H9 (cell line): ENCODE data around the gene LRR1. TPM values are rescaled to one million over a fixed set of nuclear protein-coding genes. Genes with fewer than 3 reads are reported as not detected.

Source experiments
- DNase-seq: peaks from one replicate; pipeline ENCODE4 v3.0.0-alpha.2; 2017
- H2AFZ ChIP-seq: one replicate; pipeline ENCODE4 v1.6.1; 2013; ENCODE audit warnings: mild to moderate bottlenecking, low read length, control low read depth, moderate library complexity
- H2AK5ac ChIP-seq: 2 replicates; pipeline ENCODE4 v1.6.1; 2013; ENCODE audit warnings: low read length, control low read depth, mixed read lengths; ENCODE audit not compliant: insufficient read length
- H2BK120ac ChIP-seq: one replicate; pipeline ENCODE4 v1.6.1; 2013; ENCODE audit warnings: low read depth, mild to moderate bottlenecking, low read length, control low read depth, inconsistent platforms; ENCODE audit not compliant: poor library complexity, severe bottlenecking
- H2BK12ac ChIP-seq: 2 replicates; pipeline ENCODE4 v1.6.1; 2013; ENCODE audit warnings: low read length, control low read depth, mixed read lengths, low read depth; ENCODE audit not compliant: insufficient read length
- H2BK15ac ChIP-seq: 2 replicates; pipeline ENCODE4 v1.6.1; 2013; ENCODE audit warnings: low read depth, low read length, control low read depth
- H2BK20ac ChIP-seq: one replicate; pipeline ENCODE4 v1.6.1; 2013; ENCODE audit warnings: low read depth, mild to moderate bottlenecking, low read length, control low read depth, inconsistent platforms; ENCODE audit not compliant: poor library complexity, severe bottlenecking
- H2BK5ac ChIP-seq: 2 replicates; pipeline ENCODE4 v1.6.1; 2013; ENCODE audit warnings: low read length, control low read depth, mixed read lengths; ENCODE audit not compliant: insufficient read length
- H3K14ac ChIP-seq: 2 replicates; pipeline ENCODE4 v1.6.1; 2013; ENCODE audit warnings: low read length, control low read depth; ENCODE audit not compliant: insufficient read depth
- H3K18ac ChIP-seq: 2 replicates; pipeline ENCODE4 v1.6.1; 2013; ENCODE audit warnings: low read depth, mild to moderate bottlenecking, mixed read lengths, low read length, control low read depth; ENCODE audit not compliant: insufficient read length
- H3K23ac ChIP-seq: 2 replicates; pipeline ENCODE4 v1.6.1; 2013; ENCODE audit warnings: low read length, control low read depth, mixed read lengths, low read depth; ENCODE audit not compliant: insufficient read length
- H3K23me2 ChIP-seq: 2 replicates; pipeline ENCODE4 v1.6.1; 2013; ENCODE audit warnings: low read depth, mild to moderate bottlenecking, mixed read lengths, low read length, control low read depth; ENCODE audit not compliant: insufficient read length, poor library complexity, severe bottlenecking
- H3K27ac ChIP-seq: 2 replicates; pipeline ENCODE4 v1.5.1; 2013; ENCODE audit warnings: low read length, control low read depth, mixed read lengths, low read depth; ENCODE audit not compliant: insufficient read length
- H3K27me3 ChIP-seq: 2 replicates; pipeline ENCODE4 v1.6.1; 2013; ENCODE audit warnings: low read length, control low read depth, inconsistent platforms; ENCODE audit not compliant: insufficient read depth
- H3K4ac ChIP-seq: 2 replicates; pipeline ENCODE4 v1.6.1; 2013; ENCODE audit warnings: low read depth, mild to moderate bottlenecking, control low read depth, inconsistent platforms, low read length, moderate library complexity
- H3K4me1 ChIP-seq: 2 replicates; pipeline ENCODE4 v1.6.1; 2013; ENCODE audit warnings: low read length, control low read depth, inconsistent platforms; ENCODE audit not compliant: insufficient read depth
- H3K4me2 ChIP-seq: 2 replicates; pipeline ENCODE4 v1.6.1; 2013; ENCODE audit warnings: low read length, control low read depth, mixed read lengths; ENCODE audit not compliant: insufficient read length, insufficient read depth
- H3K56ac ChIP-seq: 2 replicates; pipeline ENCODE4 v1.6.1; 2013; ENCODE audit warnings: low read depth, mild to moderate bottlenecking, mixed read lengths, low read length, control low read depth; ENCODE audit not compliant: insufficient read length
- H3K79me1 ChIP-seq: 2 replicates; pipeline ENCODE4 v1.6.1; 2013; ENCODE audit warnings: low read depth, mild to moderate bottlenecking, moderate library complexity, low read length, control low read depth, inconsistent platforms; ENCODE audit not compliant: insufficient read depth, poor library complexity, severe bottlenecking
- H3K79me2 ChIP-seq: 2 replicates; pipeline ENCODE4 v1.6.1; 2013; ENCODE audit warnings: low read length, control low read depth, inconsistent platforms; ENCODE audit not compliant: insufficient read depth
- H3K9ac ChIP-seq: 2 replicates; pipeline ENCODE4 v1.6.1; 2013; ENCODE audit warnings: low read length, control low read depth, mixed read lengths; ENCODE audit not compliant: insufficient read length; ENCODE audit errors: extremely low read depth
- H3K9me3 ChIP-seq: one replicate; pipeline ENCODE4 v1.6.1; 2013; ENCODE audit warnings: low read depth, low read length, inconsistent platforms; ENCODE audit not compliant: control insufficient read depth
- H3T11ph ChIP-seq: one replicate; pipeline ENCODE4 v1.6.1; 2013; ENCODE audit warnings: mild to moderate bottlenecking, low read length, control low read depth, inconsistent platforms
- H4K20me1 ChIP-seq: one replicate; pipeline ENCODE4 v1.6.1; 2013; ENCODE audit not compliant: control insufficient read depth, insufficient read length, insufficient read depth
- H4K5ac ChIP-seq: 2 replicates; pipeline ENCODE4 v1.6.1; 2013; ENCODE audit warnings: low read depth, mild to moderate bottlenecking, mixed read lengths, low read length, control low read depth; ENCODE audit not compliant: insufficient read length
- H4K8ac ChIP-seq: replicated peaks from 2 replicates; pipeline ENCODE4 v1.6.1; 2013; ENCODE audit warnings: low read length, control low read depth, mixed read lengths, low read depth; ENCODE audit not compliant: insufficient read length
- H4K91ac ChIP-seq: 2 replicates; pipeline ENCODE4 v1.6.1; 2013; ENCODE audit warnings: low read depth, mild to moderate bottlenecking, moderate library complexity, mixed read lengths, low read length, control low read depth; ENCODE audit not compliant: insufficient read length
- H3K27ac Mint-ChIP-seq, 3 experiments: 2 replicates in 2 of 3; 3 replicates in 1 of 3; pipeline ENCODE4 v1.8.0; 2020 to 2021; ENCODE audit warnings: mixed read lengths in 3 of 3, mild to moderate bottlenecking in 1 of 3, moderate library complexity in 1 of 3
- H3K27me3 Mint-ChIP-seq: 2 replicates; pipeline ENCODE4 v1.8.0; 2021; ENCODE audit warnings: low read depth, mild to moderate bottlenecking, moderate library complexity, mixed read lengths
- H3K36me3 Mint-ChIP-seq, 3 experiments: 2 replicates in 2 of 3; 3 replicates in 1 of 3; pipeline ENCODE4 v1.8.0; 2020 to 2021; ENCODE audit warnings: low read depth in 3 of 3, mixed read lengths in 3 of 3; ENCODE audit not compliant: insufficient read depth in 1 of 3
- H3K4me1 Mint-ChIP-seq, 2 experiments: 2 replicates each; pipeline ENCODE4 v1.8.0; 2020; ENCODE audit warnings: mixed read lengths in 2 of 2
- H3K4me3 Mint-ChIP-seq, 2 experiments: 2 replicates in 1 of 2; 3 replicates in 1 of 2; pipeline ENCODE4 v1.8.0; 2020 to 2021; ENCODE audit warnings: mild to moderate bottlenecking in 2 of 2, mixed read lengths in 2 of 2, moderate library complexity in 1 of 2
- H3K9me3 Mint-ChIP-seq, 2 experiments: 2 replicates in 1 of 2; 3 replicates in 1 of 2; pipeline ENCODE4 v1.8.0; 2020; ENCODE audit warnings: mild to moderate bottlenecking in 2 of 2, mixed read lengths in 2 of 2, moderate library complexity in 1 of 2
- WGBS: extraction: QIAGEN DNeasy Blood & Tissue Kit; methylation state at CpG from one replicate; pipeline ENCODE4 v1.1.7; 2013; ENCODE audit warnings: missing lambda C conversion rate, low lambda C conversion rate, mixed read lengths; ENCODE audit not compliant: insufficient read length; ENCODE audit errors: extremely low coverage; 5-methylcytosine and 5-hydroxymethylcytosine counted together
- total RNA-seq: library from RNA; stranded (reverse); gene quantifications from 2 replicates; pipeline ENCODE4 v1.2.1, GENCODE V29; 2021
- TF ChIP-seq, protein P1 (sequence below): fragments of 200-600 bp; sonication (generic); conservative IDR thresholded peaks from 3 replicates; pipeline ENCODE4 v1.8.0; 2021; ENCODE audit warnings: antibody characterized with exemption, mild to moderate bottlenecking

The LRR1 gene
- total RNA-seq, 1 experiment from 2014 or later, result 38.6 TPM

DNA sequence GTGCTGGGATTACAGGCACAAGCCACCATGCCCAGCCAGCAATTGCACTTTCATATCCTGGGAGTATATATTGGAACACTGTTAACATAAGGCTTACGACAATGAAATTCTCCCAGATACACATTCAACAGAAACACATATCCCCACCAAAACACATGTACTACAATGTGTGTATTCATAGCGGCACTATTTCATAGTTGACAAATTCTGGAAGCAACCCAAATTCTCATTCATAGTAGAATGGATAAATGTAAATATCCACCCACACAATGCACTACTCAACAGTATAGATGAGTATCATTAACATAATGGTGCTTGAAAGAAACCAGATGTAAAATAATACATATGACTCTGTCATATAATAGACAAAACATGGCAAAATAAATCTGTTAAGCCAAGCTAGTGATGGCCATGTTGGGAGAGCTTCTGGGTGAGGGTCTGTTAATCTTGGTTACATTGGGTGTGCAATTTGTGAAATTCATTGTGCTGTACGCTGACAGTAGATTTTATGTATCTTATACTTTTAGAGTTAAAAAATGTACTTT, 38.9 kb downstream of the LRR1 start:
- TF ChIP-seq, protein P1, sequence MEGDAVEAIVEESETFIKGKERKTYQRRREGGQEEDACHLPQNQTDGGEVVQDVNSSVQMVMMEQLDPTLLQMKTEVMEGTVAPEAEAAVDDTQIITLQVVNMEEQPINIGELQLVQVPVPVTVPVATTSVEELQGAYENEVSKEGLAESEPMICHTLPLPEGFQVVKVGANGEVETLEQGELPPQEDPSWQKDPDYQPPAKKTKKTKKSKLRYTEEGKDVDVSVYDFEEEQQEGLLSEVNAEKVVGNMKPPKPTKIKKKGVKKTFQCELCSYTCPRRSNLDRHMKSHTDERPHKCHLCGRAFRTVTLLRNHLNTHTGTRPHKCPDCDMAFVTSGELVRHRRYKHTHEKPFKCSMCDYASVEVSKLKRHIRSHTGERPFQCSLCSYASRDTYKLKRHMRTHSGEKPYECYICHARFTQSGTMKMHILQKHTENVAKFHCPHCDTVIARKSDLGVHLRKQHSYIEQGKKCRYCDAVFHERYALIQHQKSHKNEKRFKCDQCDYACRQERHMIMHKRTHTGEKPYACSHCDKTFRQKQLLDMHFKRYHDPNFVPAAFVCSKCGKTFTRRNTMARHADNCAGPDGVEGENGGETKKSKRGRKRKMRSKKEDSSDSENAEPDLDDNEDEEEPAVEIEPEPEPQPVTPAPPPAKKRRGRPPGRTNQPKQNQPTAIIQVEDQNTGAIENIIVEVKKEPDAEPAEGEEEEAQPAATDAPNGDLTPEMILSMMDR, result no peak
- no peak overlapping the region for H4K91ac ChIP-seq
- no peak overlapping the region for H3T11ph ChIP-seq
- no peak for DNase-seq
- peaks cover 7% of the 10 kb centered on the region for H3K23me2 ChIP-seq
- peaks cover 9% of the 10 kb centered on the region; the same call in 1 of the 2 replicates for H3K79me2 ChIP-seq
- no peak overlapping the region for H3K4me2 ChIP-seq
- no peak overlapping the region for H2BK12ac ChIP-seq
- no peaks in the 10 kb centered on the region for H3K27me3 ChIP-seq
- no peak overlapping the region for H3K27ac ChIP-seq
- Mint-ChIP-seq H3K4me1 (peaks cover 4 to 22% of the 10 kb centered on the region in 2 experiments), H3K27me3 (no peaks in the 10 kb centered on the region), H3K36me3 (peaks cover 19 to 51% (median 19%) of the 10 kb centered on the region in 3 experiments), H3K27ac (no peak overlapping the region), H3K9me3 (peaks cover 0 to 3% of the 10 kb centered on the region in 2 experiments; a peak in 1 of 5 replicates), H3K4me3 (no peak overlapping the region)
- H2BK20ac ChIP-seq, result no peak overlapping the region
- H3K23ac ChIP-seq, result no peak overlapping the region
- H4K20me1 ChIP-seq, result no peaks in the 10 kb centered on the region
- H2AFZ ChIP-seq, result no peak overlapping the region
- H2BK5ac ChIP-seq, result no peak overlapping the region
- H4K5ac ChIP-seq, result no peak overlapping the region
- no peak overlapping the region for H2BK120ac ChIP-seq
- H3K4ac ChIP-seq, result no peak overlapping the region
- no peak overlapping the region for H3K18ac ChIP-seq
- no CpG with 5 or more reads among the region's 3 CpGs for WGBS
- no peaks in the 10 kb centered on the region for H3K9me3 ChIP-seq
- H4K8ac ChIP-seq, result no peak overlapping the region
- no peak overlapping the region for H3K56ac ChIP-seq
- no peak overlapping the region for H2AK5ac ChIP-seq
- H2BK15ac ChIP-seq, result no peak overlapping the region
- no peak overlapping the region for H3K14ac ChIP-seq
- no peaks in the 10 kb centered on the region; the same call in 1 of the 2 replicates for H3K4me1 ChIP-seq
- H3K79me1 ChIP-seq, result peaks cover 8% of the 10 kb centered on the region
- no peak overlapping the region for H3K9ac ChIP-seq
